GM12873 (cell line): ENCODE results near the gene CRAMP1.

Source experiments
- CTCF ChIP-seq: IDR thresholded peaks from 2 replicates; pipeline ENCODE4 v1.5.1; 2012; ENCODE audit warnings: low read depth, mild to moderate bottlenecking, moderate library complexity, low read length, control low read depth; ENCODE audit not compliant: insufficient read depth; ENCODE audit errors: missing control alignments

The CRAMP1 gene

GRCh38 chr16:1681032-1681431 is 68.9 kb downstream of the CRAMP1 start:
- no peak for TF ChIP-seq CTCF

GRCh38 chr16:1687427-1688316 is 75.5 kb downstream of the CRAMP1 start:
- TF ChIP-seq CTCF, result no peak

- TF ChIP-seq CTCF, result no peak
These were observed 76.8 kb downstream of the CRAMP1 start for GRCh38 chr16:1688807-1689560.

- TF ChIP-seq CTCF, result no peak
These were observed 77.7 kb downstream of the CRAMP1 start for GRCh38 chr16:1689853-1690252.

- TF ChIP-seq CTCF, result no peak
These were observed 78.7 kb downstream of the CRAMP1 start for GRCh38 chr16:1690810-1691209.

GRCh38 chr16:1691276-1691675 is 79.1 kb downstream of the CRAMP1 start:
- TF ChIP-seq CTCF, result peak; percentile 13

- TF ChIP-seq CTCF, result no peak
These were observed 79.8 kb downstream of the CRAMP1 start for GRCh38 chr16:1691956-1692355.
